Astrocyte of the spinal cord (primary cell): ENCODE measurements around the gene PANK2.
A peak's percentile ranks its signal among the peaks of the same experiment; 100 is the strongest.
"Not testable (repeated sequence)": the region's sequence is repeated elsewhere in the genome, so short reads cannot be mapped to it uniquely, and the experiment has no call there.

ENCODE experiments used
- DNase-seq: peaks from one replicate; pipeline ENCODE4 v3.0.0; 2011; ENCODE audit warnings: low read depth, low spot score
- H3K4me3 ChIP-seq: 2 replicates; pipeline ENCODE4 v1.5.1; 2011; ENCODE audit warnings: low read depth, mild to moderate bottlenecking, low read length, moderate library complexity
- CTCF ChIP-seq: IDR thresholded peaks from 2 replicates; pipeline ENCODE4 v1.5.1; 2012; ENCODE audit warnings: low read depth, mild to moderate bottlenecking, low read length, inconsistent platforms
- in situ Hi-C: cut with HindIII; loops from 2 replicates; pipeline ENCODE4 v1.10.0; 2017; ENCODE audit warnings: low sequenced_read_pairs

The PANK2 gene

DNA sequence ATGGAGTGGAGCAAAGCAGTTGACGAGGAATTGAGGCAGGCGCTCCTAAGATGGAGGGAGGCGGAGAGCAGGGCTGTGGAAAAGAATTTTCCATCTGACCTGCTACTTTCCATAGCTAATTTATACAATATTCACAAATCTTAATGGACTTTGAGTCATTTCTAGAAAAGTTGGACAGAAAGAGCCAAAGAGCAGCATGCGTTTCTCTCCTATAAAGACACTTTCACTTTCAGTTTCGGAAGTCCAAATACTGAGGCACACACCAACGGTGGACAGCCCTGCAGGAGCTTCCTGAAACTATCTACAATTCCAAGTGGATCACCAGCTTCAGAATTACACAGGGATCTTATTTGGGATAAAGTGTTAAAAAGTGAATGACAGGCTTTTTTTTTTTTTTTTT lies 43.5 kb downstream of the PANK2 start:
- in situ Hi-C loops: no loop called here
- TF ChIP-seq CTCF: no peak
- peak; percentile 47 for DNase-seq
- no peak overlapping the region for H3K4me3 ChIP-seq

- no peak overlapping the region for H3K4me3 ChIP-seq
- in situ Hi-C loops: no loop called here
- no peak for DNase-seq
- TF ChIP-seq CTCF: no peak
Observed at GRCh38 chr20:3933218-3933617, 44.0 kb downstream of the PANK2 start.

- no peak overlapping the region for H3K4me3 ChIP-seq
- no peak for DNase-seq
- no peak for TF ChIP-seq CTCF
- in situ Hi-C loops: no loop called here
Observed at GRCh38 chr20:3934624-3935023, 45.4 kb downstream of the PANK2 start.

- no peak for TF ChIP-seq CTCF
- in situ Hi-C loops: no loop called here
- DNase-seq: no peak
- H3K4me3 ChIP-seq: no peak overlapping the region
Observed at GRCh38 chr20:3935295-3935955, 46.2 kb downstream of the PANK2 start.

- no peak for DNase-seq
- TF ChIP-seq CTCF: no peak
- in situ Hi-C loops: no loop called here
- H3K4me3 ChIP-seq: no peak overlapping the region
Observed at GRCh38 chr20:3935956-3936340, 46.8 kb downstream of the PANK2 start.

DNA sequence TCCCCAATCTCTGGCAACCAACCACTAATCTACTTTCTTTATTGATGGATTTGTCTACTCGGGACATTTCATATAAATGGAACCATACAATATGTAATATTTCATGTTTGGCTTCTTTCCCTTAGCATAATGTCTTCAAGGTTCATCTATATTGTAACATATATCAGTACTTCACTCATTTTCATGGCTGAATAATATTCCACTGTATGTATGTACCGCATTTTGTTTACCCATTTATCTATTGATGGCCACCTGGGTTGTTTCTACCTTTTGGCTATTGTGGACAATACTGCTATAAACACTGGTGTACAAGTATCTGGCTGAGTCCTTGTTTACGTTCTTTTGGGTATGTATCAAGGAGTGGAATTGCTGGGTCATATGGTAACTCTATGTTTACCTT lies 48.4 kb downstream of the PANK2 start:
- DNase-seq: no peak
- in situ Hi-C loops: no loop called here
- no peak for TF ChIP-seq CTCF
- no peak overlapping the region for H3K4me3 ChIP-seq

GRCh38 chr20:3940905-3941304 lies 51.7 kb downstream of the PANK2 start:
- in situ Hi-C loops: no loop called here
- TF ChIP-seq CTCF: no peak
- no peak for DNase-seq
- H3K4me3 ChIP-seq: no peak overlapping the region

DNA sequence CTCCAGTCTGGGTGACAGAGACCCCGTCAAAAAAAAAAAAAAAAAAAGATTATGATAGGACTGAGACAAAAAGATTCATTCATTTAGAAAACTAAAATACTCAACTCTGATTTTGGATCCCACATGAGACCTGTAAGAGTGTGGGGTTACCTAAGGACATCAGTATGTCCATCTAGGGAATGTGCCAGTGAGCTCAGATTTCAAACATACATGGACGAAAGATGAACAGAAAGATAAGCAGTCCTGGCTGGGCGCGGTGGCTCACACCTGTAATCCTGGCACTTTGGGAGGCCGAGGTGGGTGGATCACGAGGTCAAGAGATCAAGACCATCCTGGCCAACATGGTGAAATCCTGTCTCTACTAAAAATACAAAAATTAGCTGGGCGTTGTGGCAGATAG lies 57.5 kb downstream of the PANK2 start:
- H3K4me3 ChIP-seq, DNase-seq, in situ Hi-C loops: not testable (repeated sequence)
